ENCODE measurements around the gene TMEM143.

TMEM143 gene

DNA sequence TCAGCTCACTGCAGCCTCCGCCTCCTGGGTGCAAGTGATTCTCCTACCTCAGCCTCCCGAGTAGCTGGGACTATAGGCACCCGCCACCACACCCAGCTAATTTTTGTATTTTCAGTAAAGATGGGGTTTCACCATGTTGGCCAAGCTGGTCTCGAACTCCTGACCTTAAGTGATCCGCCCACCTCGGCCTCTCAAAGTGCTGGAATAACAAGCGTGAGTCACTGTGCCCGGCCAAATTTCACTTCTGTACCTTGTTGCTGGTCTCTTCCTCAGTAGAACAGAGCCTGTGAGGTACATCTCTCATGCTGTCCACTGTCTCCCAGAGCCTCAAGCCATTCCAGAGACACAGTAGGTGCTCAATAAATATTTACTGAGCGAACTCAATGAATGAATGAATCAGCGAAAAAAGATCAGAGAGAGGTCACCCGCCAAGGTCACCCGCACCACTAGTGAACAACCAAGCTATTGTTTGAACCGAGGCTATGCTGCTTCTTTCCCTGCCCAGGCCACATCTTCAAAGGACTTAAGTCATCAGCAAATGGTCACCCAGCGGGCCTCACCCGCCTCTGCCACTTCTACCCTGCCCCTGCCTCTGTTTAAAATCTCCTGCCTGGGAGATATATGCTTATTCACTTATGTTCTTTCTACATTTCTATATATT lies 9.3 kb downstream of the TMEM143 start:
- no peak for DNase-seq

DNA sequence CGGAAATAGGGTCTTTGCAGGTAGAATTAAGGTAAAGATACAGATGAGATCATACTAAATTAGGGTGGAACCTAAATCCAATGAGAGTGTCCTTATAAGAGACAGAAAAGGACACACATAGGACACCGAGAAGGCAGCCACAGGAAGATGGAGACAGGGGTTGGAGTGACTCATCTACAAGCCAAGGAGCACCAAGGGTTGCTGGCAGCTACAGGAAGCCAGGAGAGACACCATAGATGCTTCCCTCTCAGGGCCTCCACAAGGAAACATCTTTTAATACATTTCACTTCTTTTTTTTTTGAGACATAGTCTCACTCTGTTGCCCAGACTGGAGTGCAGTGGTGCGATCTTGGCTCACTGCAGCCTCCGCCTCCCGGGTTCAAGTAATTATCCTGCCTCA lies 10.1 kb downstream of the TMEM143 start:
- DNase-seq, result no peak

DNA sequence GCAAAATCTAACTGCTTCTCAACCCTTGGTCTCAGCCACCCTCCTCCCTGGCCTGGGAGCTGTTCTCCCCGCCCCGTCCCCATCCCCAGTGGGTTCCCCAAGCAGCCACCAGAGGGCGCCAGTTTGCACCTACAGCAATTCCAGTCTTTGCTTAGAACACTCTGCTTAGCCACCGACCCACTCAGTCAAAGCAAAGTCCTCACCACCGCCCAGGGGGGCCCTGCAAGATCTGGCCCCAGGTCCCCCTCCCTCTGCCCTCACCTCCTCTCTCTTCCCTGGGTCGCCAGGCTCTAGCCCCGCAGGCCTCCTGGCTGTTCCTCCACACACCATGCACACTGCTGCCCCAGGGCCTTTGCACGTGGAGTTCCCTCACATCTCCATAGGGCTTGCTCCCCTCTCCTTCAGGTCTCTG lies 12.4 kb downstream of the TMEM143 start:
- DNase-seq, result no peak

DNA sequence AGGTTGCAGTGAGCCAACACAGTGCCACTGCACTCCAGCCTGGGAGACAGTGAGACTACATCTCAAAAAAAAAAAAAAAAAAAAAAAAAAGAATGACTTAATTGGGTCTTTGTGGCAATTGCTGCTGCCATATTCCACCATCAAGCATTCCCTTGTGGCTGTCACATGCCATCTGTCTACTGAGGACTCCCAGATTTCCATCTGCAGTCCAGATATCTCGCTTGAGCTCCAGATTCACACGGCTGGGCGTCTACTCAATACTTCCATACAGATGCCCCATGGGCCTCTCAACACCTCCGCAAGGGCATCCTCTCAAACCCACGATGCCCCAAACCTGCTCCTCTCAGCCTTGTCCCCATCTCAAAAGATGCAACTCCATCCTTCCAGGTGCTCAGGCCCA lies 12.9 kb downstream of the TMEM143 start:
- no peak for DNase-seq

DNA sequence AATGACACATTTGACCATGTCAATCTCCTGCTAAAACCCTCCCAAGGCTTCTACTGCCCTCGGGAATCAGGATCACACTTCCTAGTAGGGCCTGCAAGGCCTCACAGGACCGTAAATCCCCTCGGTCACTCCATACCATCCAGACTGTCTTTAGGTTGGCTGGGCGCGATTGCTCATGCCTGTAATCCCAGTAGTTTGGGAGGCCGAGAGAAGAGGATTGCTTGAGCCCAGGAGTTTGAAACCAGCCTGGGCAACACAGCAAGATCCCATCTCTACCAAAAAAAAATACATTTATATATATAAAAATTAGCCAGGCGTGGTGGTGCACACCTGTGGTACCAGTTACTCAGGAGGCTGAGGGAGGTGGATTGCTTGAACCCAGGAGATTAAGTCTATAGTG lies 15.0 kb downstream of the TMEM143 start:
- no peak for DNase-seq

DNA sequence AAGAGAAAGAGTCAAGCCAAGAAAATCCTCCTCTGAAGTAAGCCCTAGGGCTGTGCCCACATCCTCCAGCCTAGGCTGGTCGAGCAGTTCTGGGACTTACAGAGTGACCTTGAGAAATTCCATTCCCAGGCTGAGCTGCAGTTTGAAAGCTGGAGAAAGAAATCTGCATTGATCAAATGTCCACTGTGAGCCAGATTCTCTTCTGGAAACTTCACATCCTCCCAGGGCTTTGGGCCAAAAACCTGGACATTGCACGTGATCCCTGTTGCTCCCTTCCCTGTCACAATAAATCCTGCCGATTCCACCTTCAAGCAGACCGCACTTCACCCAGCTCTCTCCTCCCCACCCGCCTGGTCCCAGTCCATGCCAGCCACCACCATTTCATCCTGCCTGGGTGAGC lies 15.7 kb downstream of the TMEM143 start:
- no peak for DNase-seq

GRCh38 chr19:48346191-48346590 lies 17.5 kb downstream of the TMEM143 start:
- no peak for DNase-seq

DNA sequence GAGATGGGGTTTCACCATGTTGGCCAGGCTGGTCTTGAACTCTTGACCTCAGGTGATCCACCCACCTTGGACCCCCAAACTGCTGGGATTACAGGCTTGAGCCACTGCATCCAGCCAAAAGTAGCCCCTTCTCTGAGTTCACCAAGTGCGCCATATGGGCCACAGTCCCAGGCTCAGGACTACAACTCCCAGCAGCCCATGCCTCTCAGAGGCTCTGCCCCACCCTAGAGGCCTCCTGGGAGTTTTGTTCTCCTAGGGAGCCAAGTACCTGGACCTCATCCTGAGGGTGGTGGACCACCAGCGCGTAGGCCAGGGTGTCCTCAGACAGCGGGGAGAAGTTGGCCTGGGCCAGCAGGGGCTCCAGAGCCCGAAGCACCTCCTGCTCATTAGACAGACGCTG lies 18.8 kb downstream of the TMEM143 start:
- no peak for DNase-seq

- DNase-seq, result no peak
Observed at GRCh38 chr19:48342841-48343540, 20.7 kb downstream of the TMEM143 start.

GRCh38 chr19:48342414-48342738 lies 21.4 kb downstream of the TMEM143 start:
- DNase-seq, result no peak

- DNase-seq, result no peak
Observed at GRCh38 chr19:48341515-48342413, 22.0 kb downstream of the TMEM143 start.

DNA sequence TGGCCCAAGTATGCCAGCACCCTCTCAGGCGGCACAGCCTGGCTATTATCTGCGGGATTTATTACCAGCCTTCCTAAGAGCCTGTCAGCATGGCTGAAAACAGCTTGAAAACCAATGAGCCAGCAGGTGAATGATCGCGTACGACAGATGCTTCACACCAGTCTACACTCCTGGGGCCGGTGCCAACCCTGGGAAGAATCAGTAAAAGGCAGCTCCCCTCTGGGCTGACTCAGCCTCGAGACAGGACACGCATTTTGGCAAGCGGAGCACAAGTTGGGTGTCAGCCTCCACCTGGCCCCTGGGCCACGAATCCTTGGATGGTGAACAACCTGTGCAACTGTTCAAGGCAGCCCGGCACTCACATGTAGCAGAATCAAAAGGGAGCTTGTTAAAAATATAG lies 22.7 kb downstream of the TMEM143 start:
- DNase-seq, result no peak

- no peak for DNase-seq
Observed at GRCh38 chr19:48338802-48339503, 24.8 kb downstream of the TMEM143 start.

DNA sequence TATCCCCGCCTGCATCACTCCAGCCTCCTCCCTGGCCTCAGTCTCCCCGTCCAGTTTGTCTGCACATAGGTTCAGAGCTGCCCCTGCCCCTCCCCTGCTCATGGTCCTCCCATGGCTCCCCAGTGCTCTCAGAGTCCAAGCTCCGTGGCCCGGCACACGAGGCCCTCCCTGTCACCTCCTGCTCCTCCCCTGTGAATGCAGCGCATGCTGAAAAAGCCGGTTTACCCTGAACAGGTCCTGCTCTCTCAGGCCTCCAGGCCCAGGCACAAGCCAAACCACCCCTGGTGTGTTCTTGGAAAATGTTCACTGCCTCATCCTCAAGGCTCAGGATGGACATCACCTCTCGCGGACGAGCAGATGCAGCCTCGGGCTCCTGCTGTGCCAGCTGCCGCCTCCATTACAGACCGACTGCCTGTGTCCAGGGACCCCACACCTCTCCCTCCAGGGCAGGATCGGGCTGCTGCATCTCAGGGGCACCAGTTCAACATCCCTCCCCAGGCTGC lies 25.4 kb downstream of the TMEM143 start:
- DNase-seq, result no peak

- DNase-seq, result peak; percentile 73
Observed at GRCh38 chr19:48333467-48334384, 30.0 kb downstream of the TMEM143 start.

DNA sequence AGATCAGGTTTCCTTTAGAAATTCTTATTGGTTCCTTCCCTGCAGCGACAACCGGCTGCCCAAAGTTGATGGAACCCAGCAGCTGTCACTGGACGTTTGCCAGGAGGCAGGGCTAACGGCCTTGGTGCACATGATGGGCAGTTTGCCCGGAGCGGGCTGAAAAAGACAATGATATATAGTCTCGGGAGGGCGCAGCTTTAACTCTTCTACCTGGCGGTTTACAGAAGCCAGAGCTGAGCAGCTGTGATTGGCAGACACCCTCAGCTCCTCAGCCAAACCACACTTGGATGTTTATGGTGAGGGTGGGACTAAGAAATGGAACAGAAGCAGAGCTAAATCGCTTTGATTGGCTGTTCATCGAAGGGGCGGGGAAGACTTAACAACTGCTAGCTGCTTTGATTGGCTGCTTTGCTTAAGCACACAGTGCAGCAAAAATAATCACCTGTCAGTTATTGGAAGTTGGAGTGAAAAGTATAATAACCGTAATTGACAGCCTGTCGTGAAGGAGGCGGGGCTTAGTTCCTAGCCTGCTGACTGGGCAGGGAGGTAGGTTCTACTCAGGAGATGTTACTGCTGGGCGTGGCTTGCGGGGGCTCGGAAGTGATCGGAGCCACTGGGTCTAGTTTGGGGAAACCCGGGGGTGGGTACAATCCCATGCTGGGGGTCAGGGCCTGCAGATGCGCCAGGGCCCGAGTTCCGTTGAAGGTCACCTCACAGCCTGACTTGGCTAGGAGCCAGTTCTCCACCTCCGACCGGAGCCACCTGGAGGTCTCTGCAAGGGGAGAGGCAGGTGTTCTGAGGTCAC lies 30.9 kb downstream of the TMEM143 start:
- DNase-seq, result peak; percentile 74

DNA sequence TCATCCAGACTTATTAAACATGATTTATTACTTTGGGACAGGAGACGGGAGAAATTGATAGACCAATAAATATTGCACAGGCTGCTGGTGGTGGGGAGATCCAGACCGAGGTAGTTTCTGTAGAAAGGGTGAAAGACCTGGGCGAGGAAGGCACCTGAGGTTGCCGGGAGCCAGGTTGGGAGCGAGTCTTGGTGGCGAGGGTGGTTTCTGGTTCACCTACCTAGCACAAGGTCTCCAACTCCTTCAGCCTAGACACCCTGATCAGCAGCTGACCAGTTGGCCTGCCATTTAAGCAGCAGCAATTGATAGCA lies 31.4 kb downstream of the TMEM143 start:
- DNase-seq, result no peak

GRCh38 chr19:48330012-48330681 lies 33.6 kb downstream of the TMEM143 start:
- no peak for DNase-seq

GRCh38 chr19:48329167-48329891 lies 34.4 kb downstream of the TMEM143 start:
- DNase-seq, result no peak
